ENCODE measurements around the gene KCNK6. TPM values are rescaled to one million over a fixed set of nuclear protein-coding genes. Genes with fewer than 3 reads are reported as not detected.

The KCNK6 gene
- total and polyA plus RNA-seq, 2 experiments from 2014 or later, result 9.0 to 14.6 TPM

GRCh38 chr19:38308006-38308766, 11.5 kb upstream of the KCNK6 start:
- H3K36me3 ChIP-seq (ENCODE audit: insufficient read depth), result 0 out of 2 replicates have a peak, but pooled peaks cover 3% of the 10 kb centered on the region

More at GRCh38 chr19:38308006-38308766, 11.5 kb upstream of the KCNK6 start:
- H3K4me3 ChIP-seq, result no peak overlapping the region
- 0 out of 2 replicates have a peak, but pooled peaks cover 6% of the 10 kb centered on the region for H3K79me2 ChIP-seq (replicated peaks; ENCODE audit: insufficient read depth)
- no peaks in the 10 kb centered on the region for H3K9me2 ChIP-seq (ENCODE audit: insufficient read depth)
- H4K20me1 ChIP-seq (replicated peaks; ENCODE audit: insufficient read depth), result peaks cover 6% of the 10 kb centered on the region
- peaks cover 6% of the 10 kb centered on the region; the same call in 2 of the 3 replicates for H3K36me3 Mint-ChIP-seq (ENCODE audit: low read depth)
- H3K4me3 Mint-ChIP-seq, result no peak overlapping the region
- peaks cover 12% of the 10 kb centered on the region for H3K4me1 ChIP-seq (ENCODE audit: insufficient read depth)
- H3K4me1 Mint-ChIP-seq, result no peaks in the 10 kb centered on the region; the same call in 2 of the 3 replicates
- no peaks in the 10 kb centered on the region; the same call in 1 of the 3 replicates for H3K9me3 Mint-ChIP-seq
- no peak overlapping the region for H2AFZ ChIP-seq
- H3K27ac Mint-ChIP-seq, result no peak overlapping the region
- DNase-seq (ENCODE audit: low spot score) (no peak), ATAC-seq (no peak)
- no peaks in the 10 kb centered on the region; the same call in 1 of the 2 replicates for H3K27me3 ChIP-seq (ENCODE audit: insufficient read depth)
- peaks cover 13% of the 10 kb centered on the region; the same call in 1 of the 2 replicates for H3F3A ChIP-seq (replicated peaks; ENCODE audit: low read depth)
- H3K4me2 ChIP-seq, result no peak overlapping the region
- peaks cover 20% of the 10 kb centered on the region for H3K27me3 Mint-ChIP-seq (ENCODE audit: insufficient read depth, low read depth, poor library complexity)
- no peak for TF ChIP-seq CTCF (conservative IDR thresholded peaks at IDR 0.05; ENCODE audit: low read depth in 2 of 2)
- TF ChIP-seq EZH2phosphoT487 (IDR thresholded peaks at IDR 0.05; ENCODE audit: unreplicated experiment), result no peak
- no peak for TF ChIP-seq STAT1 (IDR thresholded peaks at IDR 0.05; ENCODE audit: unreplicated experiment)
- no peak for TF ChIP-seq ZNF331 (CRISPR knock-in tag; IDR thresholded peaks at IDR 0.05; ENCODE audit: low read depth)
- TF ChIP-seq EZH2 (IDR thresholded peaks at IDR 0.05; ENCODE audit: low read depth, unreplicated experiment), result no peak
- no peak for TF ChIP-seq REST (IDR thresholded peaks at IDR 0.05; ENCODE audit: unreplicated experiment)
- TF ChIP-seq NANOG (IDR thresholded peaks at IDR 0.05; ENCODE audit: borderline replicate concordance), result no peak
- TF ChIP-seq ZNF462 (CRISPR knock-in tag; IDR thresholded peaks at IDR 0.05), result no peak
- no peak for TF ChIP-seq CREB1 (CRISPR knock-in tag; IDR thresholded peaks at IDR 0.05; ENCODE audit: low read depth)
- TF ChIP-seq JUNB (IDR thresholded peaks at IDR 0.05; ENCODE audit: unreplicated experiment), result no peak
- TF ChIP-seq POLR2AphosphoS5 (IDR thresholded peaks at IDR 0.05; ENCODE audit: low read depth), result no peak
- no peak for TF ChIP-seq ETS1 (IDR thresholded peaks at IDR 0.05)
- TF ChIP-seq ZNF114 (CRISPR knock-in tag; IDR thresholded peaks at IDR 0.05), result no peak
- no peak overlapping the region for H3K27ac ChIP-seq (ENCODE audit: low read depth)

All from GM23338 (cell line).